GM21381 (cell line): Measurements from ENCODE around the gene ZEB2.

Source experiments
- ATAC-seq: cut with Tn5 transposase; IDR thresholded peaks from one replicate; pipeline ENCODE4 v1.9.1; 2021; ENCODE audit warnings: mild to moderate bottlenecking, moderate library complexity; ENCODE audit not compliant: unreplicated experiment

Gene ZEB2

GRCh38 chr2:144454466-144455287 lies 65.2 kb downstream of the ZEB2 start:
- ATAC-seq, result no peak

DNA sequence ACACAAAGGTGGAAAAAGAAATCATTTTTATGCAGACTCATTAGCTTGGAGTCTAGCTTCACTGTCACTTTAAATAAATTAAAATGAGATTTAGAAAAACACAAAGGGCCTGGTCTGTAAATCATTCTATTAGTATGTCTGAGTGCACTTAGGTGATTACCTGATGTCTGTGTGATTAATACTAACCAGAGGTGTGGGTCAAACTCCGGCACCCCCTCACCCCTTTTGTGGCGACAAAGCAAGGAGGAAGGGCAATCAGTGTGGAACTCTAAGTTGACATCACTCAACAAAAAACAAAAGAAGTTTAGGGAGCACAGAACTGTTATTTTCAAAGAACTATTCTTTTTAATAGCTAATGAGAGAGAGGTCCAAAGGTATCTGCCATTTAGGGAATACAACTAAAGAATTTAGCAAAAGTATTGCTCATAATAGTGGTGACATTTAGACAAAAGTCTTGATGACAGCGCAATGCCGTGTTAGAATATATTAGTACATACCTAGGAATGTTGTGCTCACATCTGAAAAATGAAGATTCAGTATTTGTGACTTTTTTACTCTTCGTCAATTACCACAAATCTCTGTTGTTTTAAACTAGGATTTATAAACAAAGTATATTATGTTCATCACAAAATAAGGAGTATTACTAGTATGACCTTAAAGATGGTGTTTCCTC lies 66.3 kb downstream of the ZEB2 start:
- ATAC-seq, result no peak

GRCh38 chr2:144452989-144453336 lies 67.0 kb downstream of the ZEB2 start:
- ATAC-seq, result no peak

- no peak for ATAC-seq
These were observed 67.5 kb downstream of the ZEB2 start for GRCh38 chr2:144452169-144452988.

DNA sequence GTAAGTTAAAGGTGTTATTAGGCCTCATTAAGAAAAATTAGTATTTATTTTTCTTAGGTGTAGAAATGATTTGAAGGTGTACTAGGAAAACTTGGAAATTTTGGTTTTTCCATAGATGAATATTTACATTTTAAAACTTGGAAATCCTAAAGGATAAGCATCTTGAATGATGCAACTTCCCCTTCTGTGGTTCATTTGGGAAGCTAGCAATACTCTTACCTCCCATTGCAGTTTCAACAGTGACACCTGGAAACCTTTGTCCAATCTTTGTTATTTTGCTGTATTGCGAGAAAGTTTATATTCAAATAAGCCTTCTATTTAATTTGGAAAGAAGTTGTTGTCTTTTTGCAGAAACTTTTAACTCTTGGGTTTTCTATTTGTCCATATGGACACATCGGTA lies 68.5 kb downstream of the ZEB2 start:
- ATAC-seq, result no peak

GRCh38 chr2:144449028-144449406 lies 70.9 kb downstream of the ZEB2 start:
- ATAC-seq, result no peak

- ATAC-seq, result no peak
These were observed 71.4 kb downstream of the ZEB2 start for GRCh38 chr2:144448389-144449027.

DNA sequence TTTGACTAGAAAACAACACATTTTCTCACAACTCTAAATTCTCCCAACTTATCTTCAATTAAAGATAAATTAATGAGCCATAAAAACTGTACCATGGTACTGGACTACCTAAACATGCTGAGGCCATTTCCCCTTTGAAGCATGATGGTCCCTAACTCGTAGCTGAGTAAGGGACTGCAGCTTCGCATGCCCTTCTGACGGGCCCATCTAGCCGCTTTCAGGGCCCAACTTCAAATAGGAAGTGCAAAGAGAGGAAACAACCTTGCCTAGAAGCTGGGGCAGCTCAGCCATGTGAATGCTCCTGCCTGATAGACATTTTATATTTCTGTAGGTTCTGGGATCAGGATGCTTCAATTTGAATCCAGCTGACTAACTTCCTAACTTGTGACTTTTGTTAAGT lies 72.4 kb downstream of the ZEB2 start:
- ATAC-seq, result no peak

DNA sequence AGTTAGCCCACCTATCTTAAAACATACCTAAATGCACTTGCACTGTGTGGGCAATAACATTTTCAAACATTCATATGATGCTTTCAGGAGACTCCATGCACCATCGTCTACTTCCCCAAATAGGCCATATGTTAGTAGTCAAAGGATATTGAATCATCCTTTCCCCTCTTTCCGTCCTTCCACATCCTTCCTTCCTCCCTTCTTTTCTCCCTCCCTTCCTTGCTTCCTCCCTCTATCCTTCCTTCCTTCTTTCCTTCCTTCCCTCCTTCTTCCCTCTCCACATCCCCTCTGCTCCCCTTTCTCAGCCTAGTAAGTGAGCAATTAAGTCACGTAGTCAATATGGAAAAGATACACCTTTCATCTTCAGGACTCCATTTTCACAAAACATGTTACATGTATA lies 73.8 kb downstream of the ZEB2 start:
- no peak for ATAC-seq

- no peak for ATAC-seq
These were observed 74.7 kb downstream of the ZEB2 start for GRCh38 chr2:144445196-144445595.

DNA sequence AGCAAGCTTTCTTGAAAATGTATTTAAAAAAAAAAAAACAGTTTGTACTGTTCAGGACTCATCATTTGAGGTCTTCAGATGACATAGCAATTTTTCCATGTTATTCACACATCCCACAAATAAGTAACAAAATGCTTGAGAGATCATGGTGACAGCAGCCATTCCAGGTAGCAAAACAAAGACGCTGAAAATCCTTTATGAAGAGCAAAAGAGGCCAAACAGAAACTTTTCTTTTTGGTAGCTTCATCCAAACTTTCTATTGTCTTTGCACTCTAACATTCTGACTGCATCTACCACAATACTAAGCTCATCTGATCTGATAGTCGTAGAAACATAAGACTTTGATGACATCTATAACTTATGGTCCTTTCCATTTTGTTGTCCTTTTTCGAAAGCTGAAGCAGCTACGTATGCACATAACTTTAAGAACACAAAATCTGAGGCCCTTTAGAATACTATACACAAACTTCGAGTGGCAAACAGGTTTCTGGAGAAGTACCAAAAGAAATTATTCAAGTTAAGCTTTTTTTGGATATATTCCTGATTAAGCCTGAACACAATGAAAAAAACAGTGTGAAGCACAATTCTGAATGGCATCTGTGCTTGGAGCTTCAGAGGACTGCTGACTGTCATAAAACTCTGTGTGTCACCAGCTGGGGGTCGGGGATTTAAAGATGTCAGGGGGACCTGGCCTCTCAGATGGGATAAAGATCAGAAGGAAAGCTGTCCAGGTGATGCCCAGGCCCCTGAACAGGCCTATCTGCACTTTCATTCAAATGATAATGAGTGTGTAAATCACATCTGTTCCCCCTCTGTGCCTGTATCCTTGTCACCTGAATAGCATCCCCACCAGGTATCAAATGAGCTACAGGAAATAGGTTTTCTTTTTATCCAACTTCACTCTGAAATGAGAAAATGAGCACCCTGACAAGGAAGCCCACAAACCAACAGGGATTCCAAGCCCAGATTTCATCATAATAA lies 75.8 kb downstream of the ZEB2 start:
- no peak for ATAC-seq

DNA sequence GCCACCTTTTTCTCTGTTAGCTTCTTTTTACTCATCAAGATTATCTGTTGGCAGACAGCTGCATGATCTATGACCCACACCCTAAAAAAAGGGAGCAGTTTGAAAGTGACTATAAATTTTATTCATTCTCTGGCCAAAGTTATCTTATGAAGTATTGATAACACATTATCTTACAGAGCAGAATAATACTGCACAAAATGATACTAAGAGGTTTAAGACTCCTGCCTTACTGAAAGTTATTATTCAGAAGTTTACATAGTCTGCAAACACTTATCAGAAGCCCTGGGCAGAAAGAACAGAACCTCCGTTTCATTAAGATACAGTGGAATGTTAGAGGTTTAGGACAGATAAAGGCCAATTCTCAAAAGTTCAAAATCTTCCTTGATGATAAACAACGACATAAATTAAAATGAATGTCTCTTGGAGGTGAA lies 78.2 kb downstream of the ZEB2 start:
- no peak for ATAC-seq

GRCh38 chr2:144439993-144440392 lies 79.9 kb downstream of the ZEB2 start:
- no peak for ATAC-seq

DNA sequence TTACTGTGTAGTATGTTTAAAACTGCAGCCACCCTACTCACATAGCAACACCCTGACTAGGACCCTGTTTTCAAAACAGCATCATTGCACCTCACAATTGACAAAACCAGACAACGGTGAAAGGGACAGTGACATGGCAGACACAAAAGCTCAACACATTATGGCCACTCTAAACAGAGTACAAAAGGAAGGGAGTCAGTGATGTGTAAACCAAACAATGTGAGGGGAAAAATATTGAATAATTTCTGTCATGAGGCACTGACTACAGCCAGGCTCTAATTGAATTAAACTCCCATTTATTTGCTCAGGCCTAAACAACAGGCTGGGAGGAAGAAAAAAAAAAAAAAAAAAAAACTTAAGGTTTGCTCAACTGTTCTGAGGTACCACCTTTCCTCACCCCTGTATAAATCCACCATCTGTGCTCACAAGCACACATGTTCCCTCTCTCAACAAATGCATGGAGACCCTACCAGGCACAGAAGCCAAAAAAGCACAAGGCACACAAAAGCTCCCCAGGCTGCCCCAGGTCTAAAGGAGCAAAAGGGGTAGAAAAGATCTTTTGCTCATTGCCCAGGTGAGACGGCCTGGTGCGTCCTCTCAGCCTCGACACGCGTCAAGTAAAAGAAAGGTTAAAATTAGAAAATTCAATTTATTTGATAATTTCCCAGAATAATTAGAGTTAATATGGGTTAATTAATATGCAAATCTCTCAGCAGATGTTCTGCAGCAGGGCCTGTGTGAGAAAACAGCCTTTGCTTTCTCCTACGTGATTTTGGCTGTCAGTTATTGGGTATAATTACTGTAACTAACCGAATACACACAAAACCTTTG lies 80.9 kb downstream of the ZEB2 start:
- ATAC-seq, result no peak

- no peak for ATAC-seq
These were observed 82.3 kb downstream of the ZEB2 start for GRCh38 chr2:144437636-144438035.

- ATAC-seq, result no peak
These were observed 85.3 kb downstream of the ZEB2 start for GRCh38 chr2:144434425-144435222.

GRCh38 chr2:144432921-144433320 lies 87.0 kb downstream of the ZEB2 start:
- no peak for ATAC-seq

DNA sequence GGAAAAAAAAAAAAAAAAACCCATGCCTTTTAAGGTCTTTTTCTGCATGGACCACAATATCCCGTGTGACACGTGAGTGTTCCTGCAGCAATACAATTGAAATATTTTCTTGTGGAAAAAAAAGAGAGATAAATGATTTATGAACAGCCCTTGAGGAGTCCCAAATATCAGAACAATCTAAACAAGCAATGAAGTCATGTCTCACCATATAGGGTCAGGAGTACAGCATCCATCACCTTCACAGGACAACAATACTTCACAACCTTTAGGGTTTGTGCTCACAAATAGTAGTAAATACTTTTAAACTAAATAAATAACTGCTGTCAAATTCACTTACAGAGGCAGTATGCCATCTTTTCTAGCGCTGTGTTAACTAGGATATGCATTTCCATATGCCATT lies 87.9 kb downstream of the ZEB2 start:
- no peak for ATAC-seq
